Common myeloid progenitor, CD34-positive (primary cell): ENCODE measurements around the gene KCNMA1.

Experiments
- CTCF ChIA-PET: fragments of 350-600 bp; sonication (Branson Sonifier 250); formaldehyde crosslinking; loops from one replicate; lab custom pipeline; 2021; ENCODE audit warnings: antibody characterized with exemption; lab: Charles Lee
- POLR2A ChIA-PET: fragments of 350-600 bp; sonication (Branson Sonifier 250); formaldehyde crosslinking; loops from one replicate; lab custom pipeline; 2021; ENCODE audit warnings: antibody characterized with exemption; lab: Charles Lee
- DNase-seq, 3 donors: peaks; one replicate each; pipeline versions ENCODE4 v3.0.0 to v3.0.0-alpha.2; 2013
- H3K27ac ChIP-seq, 2 experiments: 1 replicate in 1 of 2; 2 replicates in 1 of 2; pipeline ENCODE4 v1.7.0; 2013; ENCODE audit warnings: inconsistent platforms in 2 of 2, low read length in 2 of 2, mild to moderate bottlenecking in 2 of 2, low read depth in 1 of 2, moderate library complexity in 1 of 2; ENCODE audit not compliant: severe bottlenecking in 2 of 2, insufficient read depth in 1 of 2, poor library complexity in 1 of 2
- H3K27me3 ChIP-seq, 5 experiments: replicated peaks in 2 of 5; 1 replicate in 3 of 5; 2 replicates in 2 of 5; pipeline versions ENCODE4 v1.6.1 to v1.7.0; 2013; ENCODE audit warnings: low read length in 4 of 5, mild to moderate bottlenecking in 2 of 5, moderate library complexity in 2 of 5, inconsistent platforms in 1 of 5; ENCODE audit not compliant: insufficient read depth in 5 of 5, control insufficient read depth in 4 of 5
- H3K36me3 ChIP-seq, 4 experiments: 1 replicate in 2 of 4; 2 replicates in 2 of 4; pipeline versions ENCODE4 v1.6.1 to v1.7.0; 2013; ENCODE audit warnings: low read length in 3 of 4, control low read depth in 1 of 4, mild to moderate bottlenecking in 1 of 4; ENCODE audit not compliant: control insufficient read depth in 4 of 4, insufficient read depth in 4 of 4
- H3K4me1 ChIP-seq, 4 experiments: 1 replicate in 3 of 4; 2 replicates in 1 of 4; pipeline versions ENCODE4 v1.6.1 to v1.7.1; 2013; ENCODE audit warnings: low read length in 3 of 4, mild to moderate bottlenecking in 3 of 4, control low read depth in 1 of 4, inconsistent platforms in 1 of 4, moderate library complexity in 1 of 4; ENCODE audit not compliant: control insufficient read depth in 4 of 4, insufficient read depth in 4 of 4; ENCODE audit errors: control extremely low read depth in 1 of 4
- H3K4me3 ChIP-seq, 7 experiments: 1 replicate in 4 of 7; 2 replicates in 3 of 7; pipeline versions ENCODE4 v1.5.1 to v1.7.0; 2013; ENCODE audit warnings: mild to moderate bottlenecking in 7 of 7, low read length in 6 of 7, moderate library complexity in 6 of 7, inconsistent platforms in 2 of 7, low read depth in 2 of 7, control low read depth in 1 of 7; ENCODE audit not compliant: insufficient read depth in 4 of 7, control insufficient read depth in 1 of 7; ENCODE audit errors: extremely low read depth in 1 of 7
- H3K9me3 ChIP-seq, 5 experiments: 1 replicate in 4 of 5; 2 replicates in 1 of 5; pipeline versions ENCODE4 v1.6.1 to v1.7.1; 2013; ENCODE audit warnings: low read length in 4 of 5, mild to moderate bottlenecking in 2 of 5, inconsistent platforms in 1 of 5, low read depth in 1 of 5, moderate library complexity in 1 of 5; ENCODE audit not compliant: control insufficient read depth in 4 of 5, insufficient read depth in 2 of 5; ENCODE audit errors: control extremely low read depth in 1 of 5
- WGBS: methylation state at CpG from one replicate; pipeline ENCODE4 v1.1.5; 2013; ENCODE audit not compliant: insufficient coverage; 5-methylcytosine and 5-hydroxymethylcytosine counted together

Gene KCNMA1

GRCh38 chr10:77636282-77636966, 1.2 kb downstream of the KCNMA1 start:
- no peaks in the 10 kb centered on the region for H3K9me3 ChIP-seq
- CTCF ChIA-PET: interaction anchor here (17.4 kb wide), 1 partner anchor 468 kb away, joined by 339 read pairs; no protein-coding TSS in a partner anchor
- H3K36me3 ChIP-seq: no peaks in the 10 kb centered on the region
- peaks cover 0 to 21% (median 12%) of the 10 kb centered on the region in 4 experiments for H3K4me1 ChIP-seq
- H3K4me3 ChIP-seq: peak overlapping the region in 3 of 7 experiments; percentile 56 to 70 (median 56)
- H3K27me3 ChIP-seq: peaks cover 7 to 89% (median 52%) of the 10 kb centered on the region in 5 experiments
- 5% methylated on average over 41 of the region's 41 CpGs for WGBS
- no peak overlapping the region for H3K27ac ChIP-seq
- POLR2A ChIA-PET: no interaction called here
- no peak for DNase-seq

DNA sequence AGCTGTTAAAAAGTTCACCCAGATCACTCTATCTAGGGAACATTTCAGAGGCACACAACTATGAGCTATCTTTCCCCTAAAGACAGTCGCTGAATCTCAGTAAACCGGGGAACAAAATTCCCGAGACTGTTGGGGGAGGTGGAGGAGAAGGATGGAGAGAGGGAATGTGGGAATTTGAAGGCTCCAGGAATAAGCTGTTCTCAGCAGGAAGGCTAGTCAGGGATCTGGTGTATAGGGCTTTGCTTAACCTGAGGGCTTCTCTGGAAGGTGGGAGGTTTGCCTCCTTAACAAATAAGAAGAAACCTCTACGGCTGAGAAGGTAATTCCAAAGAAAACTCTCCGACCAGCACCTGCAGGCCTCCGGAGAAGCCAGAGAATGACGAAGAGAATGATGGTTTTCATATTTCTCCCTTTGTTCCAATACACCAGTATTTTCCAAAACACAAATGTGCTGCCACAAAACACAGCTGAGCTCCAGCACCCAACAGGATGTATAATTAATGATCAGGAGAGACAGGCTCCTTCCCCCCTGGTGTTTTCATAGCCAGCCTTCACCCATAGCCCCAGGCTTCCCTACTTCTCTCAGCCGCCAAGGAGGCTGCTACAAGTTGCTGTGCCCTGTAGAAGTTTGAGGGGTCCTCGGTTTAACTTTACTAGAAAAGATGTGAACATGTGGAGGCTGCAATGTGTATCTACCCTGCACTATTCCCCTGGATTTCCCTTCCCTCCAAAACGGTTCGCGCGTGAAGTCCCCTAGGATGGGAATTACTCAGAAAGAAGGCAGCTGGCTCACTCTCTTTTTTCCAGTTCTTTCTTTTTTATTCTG, 2.0 kb downstream of the KCNMA1 start:
- ChIA-PET CTCF (interaction anchor here (1.3 to 17.4 kb wide), 2 partner anchors 207 to 467 kb away, joined by 3 to 339 read pairs; no protein-coding TSS in a partner anchor), POLR2A (no interaction called here)
- no peaks in the 10 kb centered on the region for H3K9me3 ChIP-seq
- H3K36me3 ChIP-seq: no peaks in the 10 kb centered on the region
- no peak overlapping the region for H3K27ac ChIP-seq
- WGBS: 60% methylated on average over 10 of the region's 13 CpGs
- DNase-seq: no peak
- H3K27me3 ChIP-seq: peaks cover 7 to 85% (median 50%) of the 10 kb centered on the region in 5 experiments
- peaks cover 0 to 21% (median 12%) of the 10 kb centered on the region in 4 experiments for H3K4me1 ChIP-seq
- H3K4me3 ChIP-seq: no peak overlapping the region

DNA sequence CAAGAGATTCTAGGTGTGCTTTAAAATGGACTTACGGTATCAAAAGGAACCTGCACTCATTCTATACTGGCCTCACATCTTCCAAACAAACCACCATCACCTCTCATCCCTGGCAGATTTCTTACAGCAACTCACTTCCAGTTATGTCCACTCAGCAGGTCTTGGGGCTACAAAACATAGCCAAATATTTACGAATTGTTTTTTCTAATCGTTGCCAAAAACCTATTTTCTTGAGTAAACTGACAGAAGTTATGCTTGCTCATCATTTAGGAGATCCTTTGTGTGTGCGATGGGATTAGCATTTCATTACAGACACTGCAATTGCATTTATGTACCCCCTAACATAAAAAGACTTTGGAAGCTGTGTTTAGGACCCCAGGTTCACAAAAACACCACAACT, 2.7 kb downstream of the KCNMA1 start:
- H3K36me3 ChIP-seq: no peaks in the 10 kb centered on the region
- DNase-seq: no peak
- no peak overlapping the region for H3K4me3 ChIP-seq
- ChIA-PET CTCF (interaction anchor here (0.7 to 17.4 kb wide), 3 partner anchors 207 to 477 kb away, joined by 3 to 339 read pairs (median 3); no protein-coding TSS in a partner anchor), POLR2A (no interaction called here)
- 90% methylated on average over 4 of the region's 4 CpGs for WGBS
- no peaks in the 10 kb centered on the region for H3K9me3 ChIP-seq
- peaks cover 0 to 21% (median 13%) of the 10 kb centered on the region in 4 experiments for H3K4me1 ChIP-seq
- H3K27me3 ChIP-seq: peaks cover 5 to 78% (median 44%) of the 10 kb centered on the region in 5 experiments
- no peak overlapping the region for H3K27ac ChIP-seq

DNA sequence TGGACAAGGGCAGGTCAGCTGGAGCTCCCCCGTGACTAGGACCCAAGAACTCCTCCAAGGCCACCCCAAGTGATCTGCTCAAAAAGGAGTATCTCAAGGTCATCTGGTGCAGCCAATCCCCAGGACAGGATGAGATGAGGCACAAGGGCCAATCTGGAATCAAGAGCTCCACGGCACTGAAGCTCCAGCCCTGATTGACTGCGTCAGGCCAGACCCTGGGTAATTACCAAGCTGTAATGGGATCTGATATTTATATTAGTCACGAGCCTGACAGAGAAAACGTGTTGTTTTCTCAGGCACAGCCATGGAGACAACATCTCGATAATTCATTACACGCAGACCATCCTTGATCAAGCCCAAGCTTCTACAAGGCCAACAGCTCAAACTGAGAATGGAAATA, 4.2 kb downstream of the KCNMA1 start:
- Histone ChIP-seq H3K4me3 (no peak overlapping the region), H3K9me3 (no peaks in the 10 kb centered on the region), H3K27me3 (peaks cover 0 to 63% (median 34%) of the 10 kb centered on the region in 5 experiments), H3K27ac (no peak overlapping the region), H3K4me1 (peaks cover 0 to 17% (median 10%) of the 10 kb centered on the region in 4 experiments), H3K36me3 (no peaks in the 10 kb centered on the region)
- CTCF ChIA-PET: interaction anchor here (1.6 to 17.4 kb wide), 3 partner anchors 8 to 465 kb away, joined by 3 to 339 read pairs (median 9); no protein-coding TSS in a partner anchor
- 94% methylated on average over 7 of the region's 7 CpGs for WGBS
- DNase-seq: no peak
- POLR2A ChIA-PET: no interaction called here

DNA sequence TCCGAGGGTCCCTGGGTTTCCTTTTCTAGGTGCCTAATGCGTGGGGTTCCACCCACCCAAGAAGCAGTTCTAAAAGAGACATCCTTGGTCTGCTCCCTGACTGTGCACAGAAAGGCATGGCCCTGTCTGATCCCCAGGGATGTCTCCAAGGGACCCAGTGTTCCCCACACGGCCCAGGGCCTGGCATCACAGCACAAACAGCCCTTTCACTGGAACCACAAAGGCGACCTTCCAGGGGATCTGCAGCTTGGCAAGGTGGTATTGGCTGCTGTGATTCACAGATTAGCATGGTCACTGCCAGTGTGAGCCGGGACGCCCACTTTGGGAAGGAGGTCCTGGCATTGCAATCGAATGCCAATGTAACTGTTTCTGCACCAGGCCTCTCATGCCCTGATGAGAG, 6.4 kb downstream of the KCNMA1 start:
- Histone ChIP-seq H3K9me3 (no peaks in the 10 kb centered on the region), H3K27me3 (peaks cover 0 to 46% (median 29%) of the 10 kb centered on the region in 5 experiments), H3K27ac (no peak overlapping the region), H3K4me3 (no peak overlapping the region), H3K4me1 (peaks cover 0 to 3% (median 0%) of the 10 kb centered on the region in 4 experiments), H3K36me3 (no peaks in the 10 kb centered on the region)
- DNase-seq: no peak
- CTCF ChIA-PET: interaction anchor here (2.1 kb wide), 1 partner anchor 10 kb away, joined by 9 read pairs; no protein-coding TSS in a partner anchor
- POLR2A ChIA-PET: no interaction called here
- WGBS: 100% methylated on average over 7 of the region's 7 CpGs

- ChIA-PET POLR2A (no interaction called here), CTCF (interaction anchor here (1.4 to 1.6 kb wide), 3 partner anchors 9 to 12 kb away, joined by 4 to 9 read pairs (median 5); no protein-coding TSS in a partner anchor)
- H3K4me1 ChIP-seq: peaks cover 0 to 2% (median 0%) of the 10 kb centered on the region in 4 experiments
- H3K27ac ChIP-seq: no peak overlapping the region
- H3K4me3 ChIP-seq: no peak overlapping the region
- H3K9me3 ChIP-seq: no peaks in the 10 kb centered on the region
- H3K27me3 ChIP-seq: peaks cover 0 to 38% (median 21%) of the 10 kb centered on the region in 5 experiments
- DNase-seq: no peak
- 98% methylated on average over 5 of the region's 5 CpGs for WGBS
- no peaks in the 10 kb centered on the region for H3K36me3 ChIP-seq
Observed at GRCh38 chr10:77630507-77630848, 7.1 kb downstream of the KCNMA1 start.
